DMS79 treated with DMSO at 0.1 percent for 48 hours (cell line): Measurements from ENCODE around the gene NEK9.

Source experiments
- DNase-seq: peaks from one replicate; lab custom pipeline; 2025; lab: John Stamatoyannopoulos, UW

Gene NEK9

DNA sequence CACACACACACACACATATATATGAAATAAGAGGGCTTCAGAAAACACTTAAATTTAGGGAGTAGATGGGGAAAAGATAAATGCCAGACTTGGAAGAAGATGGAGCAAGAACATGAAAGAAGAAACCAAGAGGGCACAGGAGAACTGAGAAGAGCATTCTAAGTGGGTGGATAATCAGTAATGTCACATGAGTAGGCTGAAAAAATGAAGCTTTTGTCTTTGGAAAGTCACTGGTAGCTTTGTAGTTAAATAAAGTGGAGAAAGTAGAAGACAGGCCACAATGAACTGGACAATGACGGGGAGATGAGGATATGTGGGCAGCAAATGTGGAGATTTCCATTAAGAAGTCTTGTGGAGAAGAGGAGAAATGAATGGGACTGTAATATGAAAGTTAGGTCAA lies 59.6 kb downstream of the NEK9 start:
- DNase-seq: no peak

DNA sequence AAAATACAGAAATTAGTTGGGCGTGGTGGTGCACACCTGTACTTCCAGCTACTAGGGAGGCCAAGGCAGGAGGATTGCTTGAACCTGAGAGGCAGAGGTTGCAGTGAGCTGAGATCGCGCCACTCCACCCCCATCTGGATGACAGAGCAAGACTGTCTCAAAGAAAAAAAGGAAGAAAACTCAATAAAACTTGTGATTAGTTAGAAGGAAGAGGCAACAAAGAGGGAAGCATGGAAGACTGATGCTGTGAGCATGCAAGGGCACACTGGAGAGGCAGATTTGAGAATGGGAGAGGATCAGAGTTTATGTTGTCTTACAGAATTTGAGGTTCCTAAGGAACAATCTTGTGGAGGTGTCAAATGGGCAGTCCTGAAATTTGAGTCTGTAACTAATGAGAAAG lies 60.2 kb downstream of the NEK9 start:
- no peak for DNase-seq

DNA sequence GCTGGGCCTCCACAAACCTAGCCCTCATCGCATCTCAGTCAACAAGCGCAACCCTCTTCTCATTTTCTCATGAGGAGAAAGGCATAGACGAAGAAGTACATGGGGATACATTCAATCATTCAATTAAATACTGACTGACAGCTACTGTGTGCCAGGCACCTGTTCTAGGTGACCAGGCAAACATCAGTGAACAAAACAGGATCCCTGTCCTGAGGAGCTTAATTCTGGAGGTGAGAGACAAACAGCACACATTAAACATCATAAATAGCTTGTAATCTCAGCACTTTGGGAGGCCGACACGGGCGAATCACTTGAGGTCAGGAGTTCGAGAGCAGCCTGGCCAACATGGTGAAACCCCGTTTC lies 62.7 kb downstream of the NEK9 start:
- DNase-seq: no peak

DNA sequence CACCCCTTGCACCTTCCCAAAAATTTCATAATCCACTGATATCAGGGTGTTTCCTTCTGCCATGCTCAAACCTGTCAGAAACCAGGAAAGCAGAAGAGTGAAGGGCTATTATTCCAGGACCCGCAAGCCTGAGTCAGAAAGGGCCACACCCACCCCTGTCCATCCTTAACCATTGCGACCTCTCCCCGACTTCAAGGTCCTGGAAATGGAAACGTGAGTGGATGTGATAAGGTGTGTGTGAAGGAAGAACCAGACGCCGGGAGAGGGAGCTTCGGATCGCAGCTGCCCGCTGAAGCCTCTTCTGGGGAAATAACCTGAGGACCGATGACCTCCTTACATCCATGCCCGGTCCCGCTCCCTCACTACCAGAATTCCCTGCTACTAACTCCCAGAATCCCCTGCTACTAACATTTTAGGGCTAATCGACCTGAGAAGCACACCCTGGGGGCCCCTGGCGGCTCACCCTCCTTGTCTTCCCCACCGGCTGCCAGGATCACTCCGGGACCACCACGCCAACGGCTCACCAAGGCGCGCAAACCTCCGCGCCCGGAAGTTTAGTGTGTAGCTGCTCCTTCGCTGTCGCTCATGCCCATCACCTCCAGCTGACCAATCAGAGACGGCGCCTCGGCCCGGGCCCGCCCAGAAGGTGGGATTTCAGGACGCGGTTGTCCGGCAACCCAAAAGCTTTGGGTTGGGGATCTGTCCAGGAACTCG lies 63.2 kb downstream of the NEK9 start, which contains the start of gene ACYP1:
Gene ACYP1 (minus strand): TSS at position 534 of the 714 bp plus-strand sequence. CDS start 471 bp downstream, at position 63.
- DNase-seq: peak; percentile 98

DNA sequence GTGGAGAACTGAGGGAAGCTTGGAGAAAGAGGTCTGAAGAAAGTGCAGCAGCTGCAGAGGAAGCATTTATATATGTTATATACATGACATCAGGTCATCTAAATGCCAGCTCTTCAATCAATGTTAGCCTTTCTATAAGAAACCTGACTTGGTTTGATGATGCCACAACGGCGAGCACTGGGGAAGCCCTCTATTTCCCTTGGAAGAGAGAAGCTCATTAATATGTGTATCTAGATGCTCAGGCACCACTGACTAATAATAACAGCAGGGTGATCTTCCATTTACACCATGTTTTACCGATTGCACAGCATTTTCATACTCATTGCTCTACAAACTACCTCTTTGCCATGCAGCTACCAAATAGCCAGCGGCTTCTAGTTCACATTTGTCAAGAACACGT lies 63.8 kb downstream of the NEK9 start:
- peak; percentile 55 for DNase-seq

DNA sequence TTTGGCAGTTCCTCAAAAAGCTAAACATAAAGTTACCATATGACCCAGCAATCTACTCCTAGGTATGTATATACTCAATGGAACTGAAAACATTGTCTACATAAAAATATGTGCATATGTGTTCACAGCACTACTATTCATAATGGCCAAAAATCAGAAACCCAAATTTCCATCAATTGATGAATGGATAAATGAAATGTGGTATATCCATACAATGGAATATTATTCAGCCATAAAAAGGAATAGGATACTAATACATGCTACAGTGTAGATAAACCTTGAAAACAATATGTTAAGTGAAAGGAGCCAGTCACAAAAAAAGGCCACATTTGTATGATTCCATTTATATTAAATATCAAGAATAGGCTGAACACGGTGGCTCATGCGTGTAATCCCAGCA lies 66.4 kb downstream of the NEK9 start:
- no peak for DNase-seq

DNA sequence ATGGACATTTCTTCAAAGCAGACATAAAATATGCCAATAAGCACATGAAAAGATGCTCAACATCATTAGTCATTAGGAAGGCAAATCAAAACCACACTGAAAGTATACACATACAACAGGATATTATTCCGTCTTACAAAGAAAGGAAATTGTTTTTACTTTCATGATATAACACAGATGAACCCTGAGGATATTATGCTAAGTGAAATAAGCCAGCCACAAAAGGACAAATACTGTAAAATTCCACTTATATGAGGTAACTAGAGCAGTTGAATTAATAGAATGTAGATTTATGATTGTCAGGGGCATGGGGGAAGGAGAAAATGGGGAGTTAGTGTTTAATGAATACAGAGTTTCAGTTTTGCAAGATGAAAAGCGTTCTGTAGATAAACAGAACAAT lies 67.2 kb downstream of the NEK9 start:
- no peak for DNase-seq

DNA sequence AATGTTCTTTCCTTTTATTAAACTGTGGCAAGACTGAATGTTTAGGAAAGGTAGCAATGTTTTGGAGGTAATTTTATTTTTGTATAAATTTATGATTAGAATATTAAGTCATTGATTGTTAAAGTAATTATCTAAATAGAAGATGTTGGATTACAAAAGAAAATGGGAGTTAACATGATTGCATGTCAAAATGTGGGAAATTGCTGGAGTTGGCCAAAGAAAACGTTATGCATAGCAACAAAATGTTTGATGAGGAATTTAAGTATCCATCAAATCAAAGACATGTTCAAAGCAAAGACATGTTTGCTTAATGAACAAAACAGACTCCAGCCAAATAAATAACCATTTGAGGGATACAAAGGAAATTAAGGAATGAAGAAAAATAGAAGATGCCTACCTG lies 72.4 kb downstream of the NEK9 start:
- no peak for DNase-seq

DNA sequence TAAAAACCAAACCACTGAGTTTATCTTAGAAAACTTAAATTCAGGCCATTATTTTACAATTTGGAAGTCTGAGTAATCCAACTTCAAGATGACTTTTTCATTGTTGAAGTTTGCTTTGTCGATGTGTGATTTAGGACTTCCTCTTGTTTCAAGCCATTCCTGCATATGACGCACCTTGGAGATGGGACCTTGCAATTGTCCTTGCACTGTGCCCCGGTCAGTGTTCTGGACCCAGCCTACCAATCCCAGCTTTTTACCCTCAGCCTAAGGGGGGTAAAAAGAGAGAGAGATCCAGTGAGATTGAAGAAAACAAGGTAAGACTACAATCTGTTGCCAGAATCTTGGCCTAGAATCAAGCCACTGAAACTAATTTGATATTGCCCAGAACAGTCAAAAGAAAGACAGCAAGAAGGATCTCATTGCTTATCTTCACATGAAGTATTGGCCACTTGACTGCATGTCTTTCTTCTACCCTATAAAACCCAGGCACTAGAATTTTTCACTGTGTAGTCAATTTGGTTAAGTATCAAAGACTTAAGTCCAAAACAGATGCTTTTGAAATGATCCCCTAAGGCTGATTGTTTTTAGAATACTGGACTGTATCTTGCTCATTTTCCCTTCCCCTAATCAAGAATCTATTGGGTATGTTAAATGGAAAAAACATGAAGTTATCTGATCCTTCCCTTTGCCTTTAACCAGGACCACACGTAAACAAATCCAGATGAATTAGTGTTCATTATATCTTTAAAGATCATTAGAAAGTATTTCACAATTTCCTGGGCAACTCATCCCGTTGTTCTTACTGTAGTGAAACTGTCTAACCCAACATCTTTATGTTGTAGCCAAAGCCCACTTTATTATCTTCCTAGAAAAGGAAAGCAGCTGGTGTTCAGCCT lies 73.2 kb downstream of the NEK9 start:
- DNase-seq: no peak

DNA sequence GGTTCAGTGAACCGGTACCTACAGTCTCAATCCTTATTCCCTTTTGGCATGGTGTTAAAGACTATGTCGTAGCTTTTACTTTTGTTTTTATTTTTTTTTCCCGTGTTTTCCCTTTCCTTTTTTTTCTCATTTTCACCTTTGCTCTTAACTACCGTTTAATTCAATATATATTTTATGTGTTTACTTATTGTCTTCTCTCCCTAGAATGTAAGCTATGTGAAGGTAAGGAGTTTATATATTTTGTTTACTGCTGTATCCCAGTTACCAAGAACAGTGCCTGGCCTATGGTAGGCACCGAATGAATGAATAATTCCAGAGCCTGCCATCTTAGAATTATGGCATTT lies 75.3 kb downstream of the NEK9 start:
- DNase-seq: no peak

DNA sequence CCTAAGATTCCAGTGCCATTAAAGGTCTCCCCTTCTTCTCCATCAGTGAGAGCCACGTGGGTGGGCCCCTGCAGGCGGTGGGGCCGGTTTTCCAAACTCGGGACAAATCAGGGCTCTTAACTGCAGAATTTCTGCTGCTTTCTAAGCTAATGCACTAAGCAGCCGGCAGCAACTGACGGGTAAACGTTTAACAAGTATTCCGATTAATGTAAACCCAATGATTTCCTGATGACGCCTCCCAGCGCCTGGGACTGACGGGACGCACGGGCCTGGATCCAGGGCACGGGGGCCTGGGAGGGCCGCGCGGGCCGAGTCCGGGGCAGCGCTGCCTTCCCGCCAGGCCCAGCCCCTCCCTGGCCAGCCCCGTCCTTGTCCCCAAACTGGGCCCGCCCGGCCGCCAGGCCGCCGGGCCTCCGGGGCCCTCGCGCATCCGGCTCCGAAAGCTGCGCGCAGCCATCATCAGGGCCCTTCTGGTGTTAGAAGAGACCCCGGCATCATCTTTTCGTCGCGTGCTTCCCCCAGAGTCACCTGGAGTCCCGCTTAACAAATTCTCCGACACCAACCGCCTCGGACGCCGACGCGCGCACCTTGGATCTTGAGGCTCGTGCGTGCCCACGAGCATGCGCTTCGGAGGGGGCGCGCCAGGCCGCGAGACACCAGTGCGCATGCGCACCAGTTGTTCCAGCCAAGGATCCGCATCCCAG lies 75.8 kb downstream of the NEK9 start, which contains the start of gene MLH3:
Gene MLH3 (minus strand): TSS at position 616 of the 704 bp plus-strand sequence. CDS start 1,812 bp downstream, outside the sequence.
- peak; percentile 94 for DNase-seq

DNA sequence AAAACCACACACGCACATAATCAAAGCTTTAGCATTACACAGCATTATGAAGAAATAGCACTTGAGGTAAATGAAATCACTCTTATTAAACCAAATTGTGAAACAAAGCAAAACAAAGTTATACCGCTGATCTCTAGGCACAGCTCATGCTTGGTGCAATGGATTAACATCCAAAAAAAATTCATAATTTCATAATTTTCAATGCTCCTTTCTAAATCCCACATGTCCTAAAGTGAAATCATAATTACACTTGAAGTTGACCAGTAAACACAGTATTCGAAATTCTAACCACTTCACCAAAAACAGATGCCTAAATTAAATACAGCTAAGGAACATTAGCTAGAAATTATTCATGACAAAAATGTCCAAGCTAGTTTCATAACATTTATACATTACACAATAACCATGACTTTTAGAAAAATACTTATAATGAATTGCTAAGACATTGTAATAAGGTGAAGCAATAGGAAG lies 77.1 kb downstream of the NEK9 start:
- no peak for DNase-seq

DNA sequence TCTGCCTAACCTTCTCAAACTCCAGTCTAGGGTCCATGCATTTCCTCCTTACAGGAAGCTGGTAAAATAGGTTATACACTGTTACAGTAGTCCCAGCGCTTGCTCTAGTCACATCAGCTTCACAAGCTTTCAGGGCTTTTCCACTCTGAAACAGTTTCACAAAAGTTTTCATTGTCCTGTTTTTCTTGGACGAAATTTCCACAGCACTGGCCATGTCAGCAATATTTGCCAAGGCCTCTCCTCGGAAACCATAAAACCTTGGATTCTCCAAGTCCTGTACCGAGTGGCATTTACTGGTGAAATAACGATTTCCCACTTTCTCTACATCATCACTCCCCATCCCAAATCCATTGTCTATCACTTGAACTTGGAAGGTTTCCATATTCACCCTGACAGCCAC lies 77.7 kb downstream of the NEK9 start:
- DNase-seq: no peak

DNA sequence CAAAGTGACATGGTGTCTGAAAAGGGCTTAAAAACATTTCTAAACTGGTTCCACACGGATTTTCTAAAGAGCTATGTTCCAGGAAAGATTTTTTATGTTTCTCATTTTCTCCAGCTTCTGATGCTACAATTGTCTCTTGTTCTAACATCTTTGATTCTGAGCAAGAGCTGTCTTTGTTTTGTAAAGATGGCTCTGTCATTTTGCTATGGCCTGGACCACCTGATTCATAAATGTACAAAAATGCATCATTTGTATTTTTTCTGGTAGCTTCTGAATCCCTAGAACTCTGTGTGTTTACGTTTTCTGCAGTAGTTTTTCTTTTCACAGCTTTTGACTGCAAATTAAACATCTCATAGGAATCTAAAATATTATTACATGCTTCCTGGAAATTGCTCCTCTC lies 78.7 kb downstream of the NEK9 start:
- DNase-seq: no peak

DNA sequence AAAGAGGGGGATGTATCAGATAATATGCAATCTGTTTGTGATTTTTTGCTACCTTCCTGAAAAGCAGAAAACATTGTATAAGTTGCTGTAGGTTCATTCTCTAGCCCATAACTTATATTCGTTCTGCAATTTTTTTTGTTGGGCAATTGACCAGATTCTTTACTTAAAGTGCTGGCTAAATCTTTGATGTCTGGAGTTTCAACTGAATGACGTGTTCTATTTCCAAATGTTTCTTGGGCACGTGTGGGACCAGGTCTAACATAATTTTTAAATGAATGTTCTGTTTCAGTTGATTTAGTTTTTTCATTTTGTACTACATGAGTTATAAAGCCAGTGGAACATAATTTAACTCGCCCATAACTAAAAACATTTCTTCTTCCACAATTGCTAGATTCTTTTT lies 79.3 kb downstream of the NEK9 start:
- no peak for DNase-seq

DNA sequence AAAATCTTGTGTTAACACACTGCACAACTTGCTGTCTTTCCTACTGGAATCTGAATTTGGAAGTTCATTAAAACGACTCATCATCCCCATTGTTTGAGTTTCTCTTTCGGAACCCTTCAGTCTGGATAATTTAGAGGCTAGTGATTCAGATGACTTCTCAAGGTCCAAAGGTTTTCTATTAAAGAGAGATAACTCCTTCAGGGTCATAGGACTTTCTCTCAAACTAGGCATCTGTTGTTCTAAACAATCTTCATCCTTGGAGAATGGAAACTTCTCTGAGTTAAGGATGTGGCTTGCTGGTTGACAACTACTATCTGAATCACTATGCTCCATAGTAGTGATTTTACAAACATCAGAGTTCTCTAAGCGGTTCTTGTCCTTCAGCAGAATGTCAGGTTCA lies 79.9 kb downstream of the NEK9 start:
- no peak for DNase-seq

DNA sequence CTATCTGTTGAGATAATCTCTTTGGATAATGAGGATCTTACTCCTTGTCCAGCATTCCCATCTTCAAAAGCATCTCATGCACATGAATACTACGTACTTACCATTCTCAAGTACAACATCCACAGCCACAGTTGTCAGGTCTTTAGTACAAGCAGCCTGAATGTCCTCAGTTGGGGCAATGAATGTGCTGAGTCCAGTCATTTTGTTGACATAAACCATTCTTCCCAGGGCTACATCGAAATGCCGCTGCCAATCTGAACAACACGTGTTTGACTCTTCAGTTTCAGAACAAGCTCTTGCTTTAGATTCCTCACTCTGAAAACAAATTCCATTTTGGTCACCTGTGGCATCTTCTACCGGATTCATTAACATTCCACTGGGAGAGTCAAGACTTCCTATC lies 80.6 kb downstream of the NEK9 start:
- DNase-seq: no peak

DNA sequence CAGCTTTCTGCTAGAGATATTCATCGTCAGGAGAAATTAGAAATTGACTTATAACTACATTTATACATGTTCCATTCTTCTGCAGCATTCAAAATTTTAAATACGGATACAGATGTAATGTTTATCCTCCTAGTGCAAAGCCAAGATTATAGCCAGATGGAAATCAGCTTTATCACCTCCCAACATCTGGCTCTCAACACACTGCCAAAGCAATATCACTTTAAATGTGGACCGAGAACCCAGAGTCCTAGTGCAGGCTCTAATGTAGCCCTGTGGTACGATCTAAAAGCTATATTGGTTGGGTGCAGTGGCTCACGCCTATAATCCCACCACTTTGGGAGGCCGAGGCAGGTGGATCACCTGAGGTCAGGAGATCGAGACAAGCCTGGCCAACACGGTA lies 82.1 kb downstream of the NEK9 start:
- no peak for DNase-seq

DNA sequence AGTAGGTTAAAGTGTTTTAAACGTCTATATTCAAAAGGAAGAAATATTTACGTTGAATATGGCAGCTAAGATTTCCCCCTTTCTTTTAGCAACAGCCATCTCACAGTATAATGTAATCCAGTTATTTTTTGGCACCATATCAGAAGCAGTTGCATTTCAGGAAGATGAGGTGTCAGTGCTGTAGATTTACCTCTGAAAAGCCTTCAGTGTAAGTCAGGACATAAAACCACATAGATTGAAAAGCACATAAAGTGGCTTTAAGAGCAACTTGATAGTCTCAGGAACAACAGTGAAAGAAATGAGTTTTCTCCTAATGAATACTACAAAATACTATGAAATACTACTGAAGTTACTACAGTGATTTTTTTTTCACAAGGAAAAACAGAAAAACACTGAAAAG lies 82.5 kb downstream of the NEK9 start:
- DNase-seq: peak; percentile 10

DNA sequence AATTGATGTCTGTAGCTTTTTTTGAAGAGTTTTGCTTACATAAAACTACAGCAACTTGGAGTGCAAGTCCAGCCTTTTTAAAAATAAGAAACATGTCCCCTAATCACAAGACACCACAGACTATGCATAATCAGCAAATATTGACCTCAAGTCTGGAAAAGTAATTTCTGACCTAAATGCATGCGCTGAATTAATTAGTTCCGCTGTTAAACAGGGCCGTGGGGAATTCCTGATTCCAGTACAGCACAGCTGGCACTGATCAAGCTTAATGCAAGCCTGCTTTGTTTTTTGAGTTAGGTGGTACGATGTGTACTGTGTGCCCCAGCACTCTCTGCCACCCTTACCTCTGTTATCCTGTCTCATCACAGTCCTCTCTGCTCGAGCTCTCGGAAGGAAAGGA lies 84.8 kb downstream of the NEK9 start:
- DNase-seq: no peak

DNA sequence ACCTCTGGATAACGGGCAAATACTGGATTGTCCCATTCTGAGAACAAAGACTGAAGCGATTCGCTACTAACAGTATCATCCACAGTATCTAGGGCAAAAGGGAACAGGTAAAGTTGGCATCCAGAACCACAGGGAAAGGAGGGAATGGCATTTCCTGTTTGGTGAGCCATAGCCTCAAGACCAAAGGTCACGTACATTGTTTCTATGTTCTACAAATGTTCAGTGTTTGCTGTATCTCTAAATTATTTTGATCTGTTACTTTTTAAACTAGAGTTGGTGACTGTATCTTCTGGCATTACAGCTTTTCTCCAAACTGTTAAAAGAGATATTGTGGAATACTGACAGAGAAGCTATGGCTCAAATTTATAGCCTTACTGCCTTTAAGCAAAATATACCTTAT lies 85.2 kb downstream of the NEK9 start:
- DNase-seq: no peak

DNA sequence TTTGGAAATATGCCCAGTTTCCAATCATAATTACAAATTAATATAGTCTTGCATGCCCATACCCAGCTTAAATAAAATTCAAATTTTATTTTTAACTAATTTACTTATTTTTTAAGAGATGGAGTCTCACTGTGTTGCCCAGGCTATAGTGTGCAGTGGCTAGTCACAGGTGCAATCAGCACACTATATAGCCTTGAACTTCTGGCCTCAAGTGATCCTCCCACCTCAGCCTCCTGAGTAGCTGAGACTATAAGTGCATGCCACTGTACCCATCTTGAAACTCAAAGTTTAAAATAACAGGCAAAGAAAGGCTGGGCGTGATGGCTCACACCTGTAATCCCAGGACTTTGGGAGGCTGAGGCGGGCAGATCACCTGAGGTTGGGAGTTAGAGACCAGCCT lies 85.9 kb downstream of the NEK9 start:
- no peak for DNase-seq

DNA sequence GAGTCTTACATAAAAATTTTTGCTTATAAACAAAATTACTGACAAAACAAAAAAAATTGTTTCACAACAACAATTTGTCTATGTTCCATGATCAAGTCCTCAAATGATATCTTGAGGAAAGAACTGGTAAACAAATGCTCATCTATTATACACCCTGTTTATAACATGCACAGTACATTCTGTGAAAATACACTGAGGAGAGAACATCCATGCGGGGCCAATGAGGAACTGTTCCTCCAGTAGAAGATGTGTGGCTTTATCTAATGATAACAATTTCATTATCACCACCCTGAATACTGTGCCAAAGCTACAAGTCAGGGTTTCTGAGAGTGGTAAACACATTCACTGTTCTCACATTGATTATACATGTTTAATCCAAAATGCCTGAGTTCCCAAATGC lies 86.3 kb downstream of the NEK9 start:
- DNase-seq: no peak
